Heart right ventricle (tissue), 16 donors: ENCODE measurements around the gene ANKRD28. TPM values are rescaled to one million over a fixed set of nuclear protein-coding genes. Genes with fewer than 3 reads are reported as not detected.

Experiments used
- ATAC-seq, 8 donors: fragments of 200-7000 bp; cut with Tn5 transposase; one replicate each; pipeline ENCODE4 v1.9.1; 2020; ENCODE audit warnings: mild to moderate bottlenecking in 8 of 8, moderate library complexity in 8 of 8, moderate number of reproducible peaks in 1 of 8
- DNase-seq, 2 donors: peaks; one replicate each; pipeline ENCODE4 v3.0.0-alpha.2; 2020
- H3K27ac ChIP-seq, 10 donors: fragments of 200-600 bp; sonication (generic) in 2 of 10; one replicate each; pipeline versions ENCODE4 v1.5.0 to v1.8.0; 2020 to 2022; ENCODE audit warnings: mild to moderate bottlenecking in 3 of 10
- H3K27me3 ChIP-seq, 7 donors: fragments of 200-600 bp; one replicate each; pipeline ENCODE4 v1.8.0; 2021 to 2022; ENCODE audit warnings: mild to moderate bottlenecking in 2 of 7
- H3K36me3 ChIP-seq, 9 donors: fragments of 200-600 bp; sonication (generic) in 1 of 9; one replicate each; pipeline versions ENCODE4 v1.5.0 to v1.8.0; 2020 to 2022; ENCODE audit warnings: mild to moderate bottlenecking in 2 of 9
- H3K4me1 ChIP-seq, 9 donors: fragments of 200-600 bp; sonication (generic) in 1 of 9; one replicate each; pipeline versions ENCODE4 v1.5.0 to v1.8.0; 2020 to 2022; ENCODE audit warnings: mild to moderate bottlenecking in 4 of 9
- H3K4me3 ChIP-seq, 10 donors: fragments of 200-600 bp; sonication (generic) in 2 of 10; one replicate each; pipeline versions ENCODE4 v1.5.0 to v1.8.0; 2020 to 2022; ENCODE audit warnings: mild to moderate bottlenecking in 7 of 10, moderate library complexity in 2 of 10
- H3K9me3 ChIP-seq, 11 donors: fragments of 200-600 bp in 10 of 11; sonication (generic) in 2 of 11; one replicate each; pipeline versions ENCODE4 v1.5.0 to v1.8.0; 2013 to 2022; ENCODE audit warnings: mild to moderate bottlenecking in 2 of 11, control low read depth in 1 of 11, moderate library complexity in 1 of 11
- CTCF ChIP-seq, 9 donors: fragments of 200-600 bp; sonication (generic) in 2 of 9; IDR thresholded peaks; one replicate each; pipeline versions ENCODE4 v1.5.0 to v1.8.0; 2021 to 2022; ENCODE audit warnings: antibody characterized with exemption in 9 of 9, mild to moderate bottlenecking in 5 of 9, moderate library complexity in 1 of 9
- WGBS, 2 donors: extraction: QIAGEN DNeasy Blood & Tissue Kit; methylation state at CpG; one replicate each; pipeline ENCODE4 v1.1.7; 2013; ENCODE audit warnings: inconsistent platforms in 1 of 2; 5-methylcytosine and 5-hydroxymethylcytosine counted together
- intact Hi-C, 10 donors: fragments of 100-400 bp; cut with DNase I; formaldehyde crosslinking; loops; one replicate each; pipeline versions ENCODE4 v1.11.1 to v1.14.2; 2022
- polyA plus RNA-seq, 2 donors: library from polyadenylated mRNA; stranded (reverse); fragments of 200-250 nt; gene quantifications; one replicate each; pipeline ENCODE4 v1.2.3, GENCODE V29; 2013
- total RNA-seq, 10 donors: library from RNA; stranded (reverse); fragmentation: NEBNext Ultra II Directional in 3 of 10; extraction: Animal tissue kit (Norgen Biotek cat#: 25700) in 3 of 10; gene quantifications; one replicate each; pipeline versions ENCODE4 v1.2.1 to v1.2.4, GENCODE V29; 2021 to 2023
- donor health status: Arrhythmogenic right ventricular cardiomyopathy.
- donor health status: ischemic (EF 13 %, LVEDD 7.1; RV severe dilation, severe dysfunction).
- donor health status: healthy with polysubstance abuse.
- donor health status: DM: no; HTN: yes; CAD: no.
- donor health status: DM: no; HTN: no; CAD: no.
- donor health status: ischemic (EF 25% LVEDD 6.9; RV normal size, moderate dysfunction).
- donor health status: ischemic (EF 25% LVEDD 5.7; RV mildly dilated, moderate dysfunction).
- donor health status: healthy.
- donor health status: DM: yes; HTN: yes; CAD: no.
- donor health status: Ischemic cardiomyopathy.
- donor health status: ischemic (EF 35%, LVEDD 5.7; RV mildly dilated, moderate dysfunction).
- donor health status: nonischemic (EF 11% LVEDD 7.7; RV severe dilation, severe dysfunction).
- donor health status: DM: yes; HTN: yes; CAD: no.
- donor health status: PGD.
- donor health status: ischemic (EF 29% LVEDD 5.4; RV normal size, mild dysfunction).
- donor health status: nonischemic (EF 23%, LVEDD 6.1; RV moderate dilation, normal function).

ANKRD28 gene
- total and polyA plus RNA-seq, 12 donors, result 5.9 to 30.8 (median 27.1) TPM

DNA sequence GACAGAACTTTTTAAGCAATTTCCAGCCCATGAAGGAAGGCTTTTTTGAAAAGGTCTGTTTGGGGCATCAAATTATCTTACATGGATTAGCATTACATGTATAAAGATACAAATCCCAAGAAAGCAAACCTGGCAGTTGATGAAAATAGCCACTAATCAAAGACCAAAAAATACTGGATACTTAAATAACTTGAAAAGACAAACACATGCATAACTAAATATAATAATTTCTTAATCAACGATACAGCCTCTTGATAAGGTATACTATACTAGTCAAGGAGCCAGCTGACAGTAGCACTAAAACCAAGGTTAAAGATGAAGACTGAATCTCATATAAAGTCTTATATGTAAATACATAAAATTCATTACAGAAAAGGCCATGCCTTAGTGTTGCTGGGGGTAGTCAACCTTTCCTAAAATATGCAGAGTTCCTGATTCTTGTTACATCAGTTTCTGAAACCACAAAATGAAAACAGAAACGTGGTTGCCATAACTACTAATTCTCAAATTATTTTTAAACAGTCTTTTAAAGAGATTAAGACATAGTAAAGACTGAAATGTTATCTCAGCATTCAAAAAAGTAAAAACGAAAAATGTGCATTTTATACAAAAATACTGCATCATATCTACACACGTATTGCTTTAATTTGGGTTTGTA lies 2.0 kb downstream of the ANKRD28 start:
- DNase-seq (no peak), ATAC-seq (no peak)
- peaks cover 0 to 15% (median 0%) of the 10 kb centered on the region in 9 donors for H3K36me3 ChIP-seq
- peak overlapping the region in 7 of 10 donors; percentile 18 to 86 (median 65) for H3K27ac ChIP-seq
- peak overlapping the region in 8 of 10 donors; percentile 8 to 48 (median 39) for H3K4me3 ChIP-seq
- 59 to 69% methylated on average over 4 of the region's 4 CpGs for WGBS, 2 donors
- intact Hi-C loops, result loop anchor here in 1 of 10 donors (5.0 kb wide), 1 partner anchor 163 kb away; no protein-coding TSS in a partner anchor
- H3K9me3 ChIP-seq, result peaks cover 0 to 8% (median 0%) of the 10 kb centered on the region in 11 donors
- peaks cover 0 to 77% (median 20%) of the 10 kb centered on the region in 9 donors for H3K4me1 ChIP-seq
- no peaks in the 10 kb centered on the region for H3K27me3 ChIP-seq
- no peak for TF ChIP-seq CTCF (IDR thresholded peaks at IDR 0.05)

DNA sequence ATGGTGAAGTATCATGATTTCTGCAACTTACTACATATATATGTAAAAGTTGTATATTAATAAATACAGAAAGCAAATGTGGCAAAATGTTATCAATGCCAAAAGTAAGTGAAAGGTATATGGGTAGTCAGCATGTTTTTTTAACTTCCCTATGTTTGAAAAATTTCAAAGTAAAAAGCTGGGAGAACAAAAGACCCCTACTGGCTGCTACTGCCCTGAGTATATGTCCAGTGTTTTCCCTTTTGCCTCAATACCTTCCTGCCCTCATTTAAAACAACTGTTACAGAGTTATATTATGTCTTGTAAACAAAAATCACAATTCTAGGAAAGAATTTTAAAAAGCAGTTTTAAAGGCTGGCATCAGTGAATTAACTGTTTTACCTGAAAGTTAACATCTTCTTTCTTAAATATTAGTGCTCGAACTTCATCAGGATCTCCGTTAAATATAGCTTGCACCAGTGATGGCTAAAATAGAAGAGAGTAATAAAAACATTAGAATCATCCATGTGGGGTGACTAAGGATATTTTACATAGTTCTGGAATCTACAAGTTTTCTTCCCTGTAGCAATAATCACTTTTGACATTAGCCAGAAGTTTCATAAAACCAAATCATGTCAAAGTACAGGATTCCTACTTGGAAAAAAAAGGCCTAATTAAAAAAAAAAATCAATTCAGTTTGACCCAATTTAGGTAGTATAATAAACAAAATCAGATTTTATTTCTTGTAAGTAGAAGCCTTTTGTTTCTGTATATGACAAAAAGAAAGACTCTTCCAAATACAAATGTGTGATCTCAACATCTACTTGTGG lies 2.7 kb downstream of the ANKRD28 start:
- Histone ChIP-seq H3K9me3 (peaks cover 0 to 8% (median 0%) of the 10 kb centered on the region in 11 donors), H3K27ac (peak overlapping the region in 5 of 10 donors; percentile 29 to 86 (median 64)), H3K4me1 (peaks cover 0 to 70% (median 15%) of the 10 kb centered on the region in 9 donors), H3K4me3 (peak overlapping the region in 6 of 10 donors; percentile 38 to 48 (median 42)), H3K27me3 (no peaks in the 10 kb centered on the region), H3K36me3 (peaks cover 0 to 15% (median 0%) of the 10 kb centered on the region in 9 donors)
- ATAC-seq, result no peak
- no peak for DNase-seq
- TF ChIP-seq CTCF (IDR thresholded peaks at IDR 0.05), result no peak
- 77 to 85% methylated on average over 2 of the region's 2 CpGs for WGBS, 2 donors
- intact Hi-C loops, result loop anchor here in 1 of 10 donors (5.0 kb wide), 1 partner anchor 163 kb away; no protein-coding TSS in a partner anchor

- peak overlapping the region in 4 of 10 donors; percentile 46 to 86 (median 64) for H3K27ac ChIP-seq
- peak overlapping the region in 4 of 10 donors; percentile 8 to 48 (median 40) for H3K4me3 ChIP-seq
- TF ChIP-seq CTCF (IDR thresholded peaks at IDR 0.05), result no peak
- intact Hi-C loops, result no loop called here
- ATAC-seq, result no peak
- H3K27me3 ChIP-seq, result no peaks in the 10 kb centered on the region
- 81 to 85% methylated on average over 3 of the region's 3 CpGs for WGBS, 2 donors
- peaks cover 0 to 63% (median 14%) of the 10 kb centered on the region in 9 donors for H3K4me1 ChIP-seq
- peaks cover 0 to 8% (median 0%) of the 10 kb centered on the region in 11 donors for H3K9me3 ChIP-seq
- peaks cover 0 to 15% (median 0%) of the 10 kb centered on the region in 9 donors for H3K36me3 ChIP-seq
- DNase-seq, result no peak
These were observed 3.4 kb downstream of the ANKRD28 start for GRCh38 chr3:15794303-15794771.

- no peak for TF ChIP-seq CTCF (IDR thresholded peaks at IDR 0.05)
- no peak overlapping the region for H3K27ac ChIP-seq
These were observed 6.3 kb downstream of the ANKRD28 start for GRCh38 chr3:15791525-15791924.

More at GRCh38 chr3:15791525-15791924, 6.3 kb downstream of the ANKRD28 start:
- intact Hi-C loops, result no loop called here
- Histone ChIP-seq H3K4me3 (no peak overlapping the region), H3K27me3 (no peaks in the 10 kb centered on the region), H3K36me3 (peaks cover 0 to 15% (median 0%) of the 10 kb centered on the region in 9 donors), H3K4me1 (peaks cover 0 to 40% (median 0%) of the 10 kb centered on the region in 9 donors), H3K9me3 (peaks cover 0 to 8% (median 0%) of the 10 kb centered on the region in 11 donors)
- ATAC-seq (no peak), DNase-seq (no peak)
- WGBS, 2 donors, result 88 to 91% methylated on average over 1 of the region's 1 CpG
